ENCODE data around the gene ARID5A. TPM values are rescaled to one million over a fixed set of nuclear protein-coding genes. Genes with fewer than 3 reads are reported as not detected.

The ARID5A gene
- total RNA-seq, 1 experiment from 2014 or later, result 13.9 TPM

- TF ChIP-seq E2F4 (CRISPR knock-in tag; IDR thresholded peaks at IDR 0.05; ENCODE audit: borderline replicate concordance, low read depth), result no peak
- TF ChIP-seq, protein P1, sequence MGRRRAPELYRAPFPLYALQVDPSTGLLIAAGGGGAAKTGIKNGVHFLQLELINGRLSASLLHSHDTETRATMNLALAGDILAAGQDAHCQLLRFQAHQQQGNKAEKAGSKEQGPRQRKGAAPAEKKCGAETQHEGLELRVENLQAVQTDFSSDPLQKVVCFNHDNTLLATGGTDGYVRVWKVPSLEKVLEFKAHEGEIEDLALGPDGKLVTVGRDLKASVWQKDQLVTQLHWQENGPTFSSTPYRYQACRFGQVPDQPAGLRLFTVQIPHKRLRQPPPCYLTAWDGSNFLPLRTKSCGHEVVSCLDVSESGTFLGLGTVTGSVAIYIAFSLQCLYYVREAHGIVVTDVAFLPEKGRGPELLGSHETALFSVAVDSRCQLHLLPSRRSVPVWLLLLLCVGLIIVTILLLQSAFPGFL (CRISPR knock-in tag; IDR thresholded peaks at IDR 0.05; ENCODE audit: borderline replicate concordance), result no peak
These were observed 37.2 kb upstream of the ARID5A start (continued) for GRCh38 chr2:96499061-96499960.

- no peak overlapping the region for H3K4me3 Mint-ChIP-seq
- peaks cover 6% of the 10 kb centered on the region for H3K9me3 Mint-ChIP-seq
- H3K36me3 Mint-ChIP-seq, result no peaks in the 10 kb centered on the region
- CTCF ChIA-PET, result interaction anchor here (1.4 to 1.8 kb wide), 2 partner anchors 9 to 54 kb away, joined by 4 to 5 read pairs; no protein-coding TSS in a partner anchor
- TF ChIP-seq, protein P2, sequence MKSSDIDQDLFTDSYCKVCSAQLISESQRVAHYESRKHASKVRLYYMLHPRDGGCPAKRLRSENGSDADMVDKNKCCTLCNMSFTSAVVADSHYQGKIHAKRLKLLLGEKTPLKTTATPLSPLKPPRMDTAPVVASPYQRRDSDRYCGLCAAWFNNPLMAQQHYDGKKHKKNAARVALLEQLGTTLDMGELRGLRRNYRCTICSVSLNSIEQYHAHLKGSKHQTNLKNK (CRISPR knock-in tag; IDR thresholded peaks at IDR 0.05), result no peak
- TF ChIP-seq SMAD3 (CRISPR knock-in tag; IDR thresholded peaks at IDR 0.05; ENCODE audit: borderline replicate concordance) (no peak), ELF4 (CRISPR knock-in tag; IDR thresholded peaks at IDR 0.05; ENCODE audit: low read depth) (no peak), FOXK1 (CRISPR knock-in tag; IDR thresholded peaks at IDR 0.05) (no peak), ZNF671 (CRISPR knock-in tag; IDR thresholded peaks at IDR 0.05) (no peak), ETV6 (CRISPR knock-in tag; IDR thresholded peaks at IDR 0.05) (no peak), EMX1 (CRISPR knock-in tag; IDR thresholded peaks at IDR 0.05) (no peak), ATF1 (CRISPR knock-in tag; IDR thresholded peaks at IDR 0.05) (no peak), GABPB1 (CRISPR knock-in tag; IDR thresholded peaks at IDR 0.05) (no peak), SMAD4 (CRISPR knock-in tag; IDR thresholded peaks at IDR 0.05) (no peak), IRF1 (CRISPR knock-in tag; IDR thresholded peaks at IDR 0.05) (no peak), NR2C2 (CRISPR knock-in tag; IDR thresholded peaks at IDR 0.05) (no peak), ESRRA (CRISPR knock-in tag; IDR thresholded peaks at IDR 0.05; ENCODE audit: borderline replicate concordance) (no peak), TCF7 (CRISPR knock-in tag; IDR thresholded peaks at IDR 0.05; ENCODE audit: low read depth) (no peak)
- TF ChIP-seq, protein P3, sequence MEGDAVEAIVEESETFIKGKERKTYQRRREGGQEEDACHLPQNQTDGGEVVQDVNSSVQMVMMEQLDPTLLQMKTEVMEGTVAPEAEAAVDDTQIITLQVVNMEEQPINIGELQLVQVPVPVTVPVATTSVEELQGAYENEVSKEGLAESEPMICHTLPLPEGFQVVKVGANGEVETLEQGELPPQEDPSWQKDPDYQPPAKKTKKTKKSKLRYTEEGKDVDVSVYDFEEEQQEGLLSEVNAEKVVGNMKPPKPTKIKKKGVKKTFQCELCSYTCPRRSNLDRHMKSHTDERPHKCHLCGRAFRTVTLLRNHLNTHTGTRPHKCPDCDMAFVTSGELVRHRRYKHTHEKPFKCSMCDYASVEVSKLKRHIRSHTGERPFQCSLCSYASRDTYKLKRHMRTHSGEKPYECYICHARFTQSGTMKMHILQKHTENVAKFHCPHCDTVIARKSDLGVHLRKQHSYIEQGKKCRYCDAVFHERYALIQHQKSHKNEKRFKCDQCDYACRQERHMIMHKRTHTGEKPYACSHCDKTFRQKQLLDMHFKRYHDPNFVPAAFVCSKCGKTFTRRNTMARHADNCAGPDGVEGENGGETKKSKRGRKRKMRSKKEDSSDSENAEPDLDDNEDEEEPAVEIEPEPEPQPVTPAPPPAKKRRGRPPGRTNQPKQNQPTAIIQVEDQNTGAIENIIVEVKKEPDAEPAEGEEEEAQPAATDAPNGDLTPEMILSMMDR (IDR thresholded peaks at IDR 0.05), result no peak
- TF ChIP-seq, protein P1 (CRISPR knock-in tag; IDR thresholded peaks at IDR 0.05; ENCODE audit: borderline replicate concordance), result no peak
- TF ChIP-seq, protein P4, sequence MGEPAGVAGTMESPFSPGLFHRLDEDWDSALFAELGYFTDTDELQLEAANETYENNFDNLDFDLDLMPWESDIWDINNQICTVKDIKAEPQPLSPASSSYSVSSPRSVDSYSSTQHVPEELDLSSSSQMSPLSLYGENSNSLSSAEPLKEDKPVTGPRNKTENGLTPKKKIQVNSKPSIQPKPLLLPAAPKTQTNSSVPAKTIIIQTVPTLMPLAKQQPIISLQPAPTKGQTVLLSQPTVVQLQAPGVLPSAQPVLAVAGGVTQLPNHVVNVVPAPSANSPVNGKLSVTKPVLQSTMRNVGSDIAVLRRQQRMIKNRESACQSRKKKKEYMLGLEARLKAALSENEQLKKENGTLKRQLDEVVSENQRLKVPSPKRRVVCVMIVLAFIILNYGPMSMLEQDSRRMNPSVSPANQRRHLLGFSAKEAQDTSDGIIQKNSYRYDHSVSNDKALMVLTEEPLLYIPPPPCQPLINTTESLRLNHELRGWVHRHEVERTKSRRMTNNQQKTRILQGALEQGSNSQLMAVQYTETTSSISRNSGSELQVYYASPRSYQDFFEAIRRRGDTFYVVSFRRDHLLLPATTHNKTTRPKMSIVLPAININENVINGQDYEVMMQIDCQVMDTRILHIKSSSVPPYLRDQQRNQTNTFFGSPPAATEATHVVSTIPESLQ (CRISPR knock-in tag; IDR thresholded peaks at IDR 0.05), result no peak
- peaks cover 4% of the 10 kb centered on the region; the same call in 1 of the 2 replicates for H3K27me3 Mint-ChIP-seq (ENCODE audit: low read depth)
- ATAC-seq (no peak), DNase-seq (ENCODE audit: low spot score) (no peak)
- peaks cover 9% of the 10 kb centered on the region for H3K4me1 Mint-ChIP-seq
- POLR2A ChIA-PET, result no interaction called here
- H3K27ac Mint-ChIP-seq, result no peak overlapping the region
These were observed 36.0 kb upstream of the ARID5A start for GRCh38 chr2:96500385-96501066.
